Measurements from ENCODE around the gene RSU1.

The RSU1 gene

DNA sequence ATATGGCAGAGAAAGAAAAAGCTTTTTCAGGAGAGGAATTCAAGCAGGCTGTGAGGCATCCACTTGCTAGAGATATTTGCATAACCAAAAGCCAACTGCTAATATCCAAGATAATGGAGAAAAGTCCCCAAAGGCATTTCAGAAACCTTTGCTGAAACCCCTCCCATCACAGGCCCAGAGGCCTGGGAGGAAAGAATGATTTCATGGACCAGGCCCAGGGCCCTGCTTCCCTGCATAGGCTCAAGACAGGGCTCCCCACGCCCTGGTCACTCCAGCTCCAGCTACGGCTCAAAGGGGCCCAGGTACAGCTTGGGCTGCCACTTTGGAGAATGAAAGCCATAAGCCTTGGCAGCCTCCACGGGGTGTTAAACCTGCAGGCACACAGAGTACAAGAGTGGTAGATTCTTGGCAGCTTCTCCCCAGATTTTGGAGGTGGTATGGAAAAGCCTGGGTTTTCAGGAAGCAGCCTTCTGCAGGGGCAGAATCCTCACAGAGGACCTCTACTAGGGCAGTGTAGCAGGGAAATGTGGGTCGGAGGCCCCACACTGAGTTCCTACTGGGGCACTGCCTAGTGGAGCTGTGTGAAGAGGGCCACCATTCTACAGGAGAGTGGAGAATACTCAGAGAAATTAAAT is 5.6 kb upstream of the RSU1 start:
- TF ChIP-seq CTCF (IDR thresholded peaks at IDR 0.05; ENCODE audit: control insufficient read depth, extremely low read depth, insufficient read depth) = no peak
- no peak overlapping the region for H3K4me3 ChIP-seq (ENCODE audit: low read depth, low read length)
- no peak for DNase-seq (ENCODE audit: low read depth)

- H3K4me3 ChIP-seq (ENCODE audit: low read depth, low read length) = no peak overlapping the region
- DNase-seq (ENCODE audit: low read depth) = no peak
- no peak for TF ChIP-seq CTCF (IDR thresholded peaks at IDR 0.05; ENCODE audit: control insufficient read depth, extremely low read depth, insufficient read depth)
These were observed 4.8 kb upstream of the RSU1 start for GRCh38 chr10:16822027-16822426.

- DNase-seq (ENCODE audit: low read depth) = no peak
- no peak for TF ChIP-seq CTCF (IDR thresholded peaks at IDR 0.05; ENCODE audit: control insufficient read depth, extremely low read depth, insufficient read depth)
- no peak overlapping the region for H3K4me3 ChIP-seq (ENCODE audit: low read depth, low read length)
These were observed 3.2 kb upstream of the RSU1 start for GRCh38 chr10:16820421-16820820.

DNA sequence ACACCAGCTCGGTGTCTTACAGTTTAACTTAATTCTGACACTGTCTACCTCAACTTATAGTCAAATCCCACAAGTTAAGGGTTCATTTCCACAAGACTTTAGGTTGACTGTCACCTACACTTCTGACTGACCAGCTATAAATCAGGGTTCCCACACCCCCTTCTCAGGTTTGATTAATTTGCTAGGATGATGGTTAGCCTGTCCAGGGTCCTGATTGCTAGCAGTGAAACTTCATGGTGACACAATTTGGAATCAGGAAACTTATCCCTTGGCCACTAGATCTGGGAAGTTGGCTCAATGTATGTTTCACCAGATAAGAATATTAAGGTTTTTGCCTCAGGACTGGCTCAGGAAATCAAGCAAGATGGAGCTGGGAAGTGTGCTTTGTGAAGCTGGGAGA is 2.8 kb upstream of the RSU1 start:
- no peak for DNase-seq (ENCODE audit: low read depth)
- no peak for TF ChIP-seq CTCF (IDR thresholded peaks at IDR 0.05; ENCODE audit: control insufficient read depth, extremely low read depth, insufficient read depth)
- H3K4me3 ChIP-seq (ENCODE audit: low read depth, low read length) = no peak overlapping the region

GRCh38 chr10:16819436-16819835 is 2.2 kb upstream of the RSU1 start:
- no peak for DNase-seq (ENCODE audit: low read depth)
- H3K4me3 ChIP-seq (ENCODE audit: low read depth, low read length) = no peak overlapping the region
- no peak for TF ChIP-seq CTCF (IDR thresholded peaks at IDR 0.05; ENCODE audit: control insufficient read depth, extremely low read depth, insufficient read depth)

DNA sequence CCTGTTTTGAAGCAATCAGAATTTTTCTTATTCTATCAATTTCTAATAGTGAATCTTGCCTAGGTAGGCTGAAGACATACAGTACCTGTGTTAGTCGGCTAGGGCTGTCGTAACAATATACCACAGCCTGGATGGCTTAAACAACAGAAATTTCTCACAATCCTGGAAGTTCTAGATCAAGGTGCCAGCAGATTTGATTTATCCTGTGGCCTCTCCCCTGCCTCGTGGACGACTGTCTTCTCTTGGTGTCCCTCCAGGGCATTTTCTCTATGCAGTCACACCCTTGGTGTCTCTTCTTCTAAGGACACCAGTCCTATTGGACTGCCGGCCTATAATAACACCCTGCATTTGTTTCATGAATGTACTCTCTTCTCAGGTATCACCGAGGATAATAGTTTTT is 1.8 kb upstream of the RSU1 start:
- H3K4me3 ChIP-seq (ENCODE audit: low read depth, low read length) = no peak overlapping the region
- TF ChIP-seq CTCF (IDR thresholded peaks at IDR 0.05; ENCODE audit: control insufficient read depth, extremely low read depth, insufficient read depth) = no peak
- DNase-seq (ENCODE audit: low read depth) = no peak

DNA sequence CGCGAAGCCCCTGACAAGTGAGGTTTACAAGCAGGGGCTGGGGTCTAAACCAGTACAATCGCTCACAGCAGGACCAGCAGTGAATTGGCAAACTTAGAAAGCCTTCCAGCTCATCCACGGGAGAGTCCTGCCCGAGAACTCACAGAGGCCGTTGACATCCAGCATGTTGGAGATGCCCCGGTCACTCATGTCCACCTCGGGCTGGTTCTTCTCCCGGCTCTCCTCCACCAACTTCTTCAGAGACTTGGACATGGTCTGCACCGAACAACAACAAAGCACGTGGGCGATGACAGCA is 447 bp downstream of the RSU1 start:
- TF ChIP-seq CTCF (IDR thresholded peaks at IDR 0.05; ENCODE audit: control insufficient read depth, extremely low read depth, insufficient read depth) = no peak
- no peak for DNase-seq (ENCODE audit: low read depth)
- H3K4me3 ChIP-seq (ENCODE audit: low read depth, low read length) = peak overlapping the region; percentile 87

Measured in LNCaP clone FGC (cell line).